K562 (cell line): ENCODE measurements around the gene USH2A. TPM values are rescaled to one million over a fixed set of nuclear protein-coding genes. Genes with fewer than 3 reads are reported as not detected.

ENCODE experiments used
- ATF3 ChIP-seq, 2 experiments: fragments of 450-650 bp in 1 of 2; sonication (generic) in 1 of 2; formaldehyde crosslinking in 1 of 2; IDR thresholded peaks in 1 of 2; conservative IDR thresholded peaks in 1 of 2; 2 replicates each; pipeline versions ENCODE4 v1.6.1 to v1.8.1; 2016 to 2023; ENCODE audit warnings: mild to moderate bottlenecking in 2 of 2, moderate library complexity in 2 of 2, inconsistent platforms in 1 of 2, missing genetic modification reagents in 1 of 2
- EZH2 ChIP-seq: IDR thresholded peaks from 2 replicates; pipeline ENCODE4 v1.6.1; 2012; ENCODE audit warnings: low read depth, mild to moderate bottlenecking, inconsistent platforms, low read length, borderline replicate concordance
- HINFP ChIP-seq: fragments of 450-650 bp; conservative IDR thresholded peaks from 2 replicates; pipeline ENCODE4 v1.6.1; 2016; ENCODE audit warnings: missing genetic modification characterization, low read depth, mild to moderate bottlenecking, control low read depth, missing compliant biosample characterization
- RHOXF2B ChIP-seq: fragments of 250-450 bp; sonication (Bioruptor Pico); conservative IDR thresholded peaks from 2 replicates; pipeline ENCODE4 v1.5.1; 2021
- STAT6 ChIP-seq: sonication (generic); formaldehyde crosslinking; IDR thresholded peaks from 2 replicates; pipeline ENCODE4 v1.8.1; 2023; ENCODE audit warnings: mild to moderate bottlenecking, missing genetic modification reagents
- ZFP91 ChIP-seq: sonication (generic); formaldehyde crosslinking; IDR thresholded peaks from 2 replicates; pipeline ENCODE4 v1.8.0; 2022; ENCODE audit warnings: mild to moderate bottlenecking, missing genetic modification reagents
- polyA plus RNA-seq, 8 experiments: library from polyadenylated mRNA; depleted of rRNA in 4 of 8; stranded (reverse) in 5 of 8; unstranded in 3 of 8; fragments of >200 nt; fragmentation: Nextera tagmentation in 2 of 8; fragmentation: Illumina TruSeq in 1 of 8; extraction: Ambion mirVana in 2 of 8; extraction: Trizol in 1 of 8; gene quantifications; 2 replicates each; pipeline versions ENCODE4 v1.2.1 to v1.2.3, GENCODE V29; 2011 to 2014; ENCODE audit warnings: inconsistent platforms in 1 of 8, missing spikeins in 1 of 8
- total RNA-seq, 7 experiments: library from RNA; depleted of rRNA in 6 of 7; stranded (reverse); fragments of >200 nt in 6 of 7; fragmentation: Illumina TruSeq in 2 of 7; extraction: Trizol in 2 of 7; gene quantifications; 2 replicates each; pipeline versions ENCODE4 v1.2.1 to v1.2.3, GENCODE V29; 2011 to 2021; ENCODE audit warnings: low replicate concordance in 1 of 7

The USH2A gene
- total and polyA plus RNA-seq, 9 of the 15 experiments (the other 6 are each of a cell fraction or from before 2014, with no cell fraction given) = under 0.01 TPM; not detected in 7

- TF ChIP-seq ZFP91 (CRISPR knock-in tag) (no peak), EZH2 (no peak), STAT6 (no peak), ATF3 (IDR thresholded peaks at IDR 0.05) (no peak), ATF3 (CRISPR knock-in tag; conservative IDR thresholded peaks at IDR 0.05) (no peak), HINFP (no peak), RHOXF2B (CRISPR knock-in tag) (no peak)
- TF ChIP-seq, all 486 proteins: peak for 0
These were observed 815.8 kb downstream of the USH2A start (continued) for GRCh38 chr1:215607412-215607811.
